B cell (primary cell): ENCODE results near the gene FANCD2OS. TPM values are rescaled to one million over a fixed set of nuclear protein-coding genes. Genes with fewer than 3 reads are reported as not detected.

Experiments used
- ATAC-seq: fragments of 200-7000 bp; cut with Tn5 transposase; one replicate; pipeline ENCODE4 v1.10.0; 2021; ENCODE audit warnings: low read depth, mild to moderate bottlenecking, moderate number of reproducible peaks, moderate library complexity
- CTCF ChIA-PET: fragments of 350-600 bp; sonication (Branson Sonifier 250); formaldehyde crosslinking; loops from one replicate; lab custom pipeline; 2021; ENCODE audit warnings: antibody characterized with exemption, inconsistent platforms; lab: Charles Lee
- POLR2A ChIA-PET: fragments of 350-600 bp; sonication (Branson Sonifier 250); formaldehyde crosslinking; loops from one replicate; lab custom pipeline; 2021; ENCODE audit warnings: antibody characterized with exemption; lab: Charles Lee
- DNase-seq: peaks from one replicate; pipeline ENCODE4 v3.0.0; 2013
- H2AFZ ChIP-seq: 2 replicates; pipeline ENCODE4 v1.6.1; 2012; ENCODE audit warnings: mild to moderate bottlenecking, low read depth, low read length; ENCODE audit not compliant: insufficient read depth, poor library complexity, severe bottlenecking
- H3K27ac ChIP-seq, 2 donors: 1 replicate in 1 of 2; 2 replicates in 1 of 2; pipeline ENCODE4 v1.5.1; 2012 to 2013; ENCODE audit warnings: low read length in 2 of 2, mild to moderate bottlenecking in 2 of 2, moderate library complexity in 1 of 2
- H3K27me3 ChIP-seq, 4 experiments: fragments of 200-600 bp in 1 of 4; sonication (generic) in 1 of 4; replicated peaks in 1 of 4; 1 replicate in 2 of 4; 2 replicates in 2 of 4; pipeline versions ENCODE4 v1.6.1 to v1.7.0; 2013 to 2016; ENCODE audit warnings: low read length in 3 of 4, mild to moderate bottlenecking in 2 of 4, mixed read lengths in 1 of 4, moderate library complexity in 1 of 4; ENCODE audit not compliant: insufficient read depth in 4 of 4, control insufficient read depth in 3 of 4; ENCODE audit errors: control extremely low read depth in 1 of 4
- H3K36me3 ChIP-seq, 2 experiments: replicated peaks in 1 of 2; 1 replicate in 1 of 2; 2 replicates in 1 of 2; pipeline versions ENCODE4 v1.6.1 to v1.7.1; 2013; ENCODE audit warnings: low read length in 1 of 2; ENCODE audit not compliant: insufficient read depth in 2 of 2, control insufficient read depth in 1 of 2; ENCODE audit errors: control extremely low read depth in 1 of 2, extremely low read depth in 1 of 2
- H3K4me1 ChIP-seq, 2 donors: fragments of 200-600 bp in 1 of 2; sonication (generic) in 1 of 2; 1 replicate in 1 of 2; 2 replicates in 1 of 2; pipeline versions ENCODE4 v1.5.1 to v1.6.1; 2013 to 2017; ENCODE audit warnings: low read length in 2 of 2; ENCODE audit not compliant: control insufficient read depth in 2 of 2, insufficient read depth in 2 of 2
- H3K4me2 ChIP-seq: replicated peaks from 2 replicates; pipeline ENCODE3; 2012; ENCODE audit warnings: mild to moderate bottlenecking, low read depth, low read length; ENCODE audit not compliant: poor library complexity, severe bottlenecking
- H3K4me3 ChIP-seq, 5 experiments: fragments of 200-600 bp in 1 of 5; sonication (generic) in 1 of 5; 1 replicate in 3 of 5; 2 replicates in 2 of 5; pipeline versions ENCODE4 v1.5.1 to v1.7.0; 2011 to 2016; ENCODE audit warnings: low read length in 4 of 5, mild to moderate bottlenecking in 4 of 5, low read depth in 2 of 5, control low read depth in 1 of 5, moderate library complexity in 1 of 5; ENCODE audit not compliant: insufficient read depth in 1 of 5; ENCODE audit errors: control extremely low read depth in 1 of 5, extremely low read depth in 1 of 5
- H3K79me2 ChIP-seq: fragments of 200-600 bp; sonication (generic); one replicate; pipeline ENCODE4 v1.6.0; 2016; ENCODE audit warnings: low read length; ENCODE audit not compliant: control insufficient read depth, insufficient read depth
- H3K9ac ChIP-seq: fragments of 200-600 bp; sonication (generic); 2 replicates; pipeline ENCODE4 v1.6.1; 2017; ENCODE audit warnings: mild to moderate bottlenecking, low read length, moderate library complexity
- H3K9me3 ChIP-seq, 3 donors: one replicate each; pipeline versions ENCODE4 v1.6.1 to v1.7.1; 2013; ENCODE audit warnings: low read length in 2 of 3; ENCODE audit not compliant: control insufficient read depth in 2 of 3, insufficient read depth in 1 of 3; ENCODE audit errors: control extremely low read depth in 1 of 3
- H4K20me1 ChIP-seq: 2 replicates; pipeline ENCODE4 v1.6.0; 2012; ENCODE audit warnings: mild to moderate bottlenecking, low read length; ENCODE audit not compliant: insufficient read depth, control insufficient read depth, poor library complexity, severe bottlenecking
- H3K27ac Mint-ChIP-seq: one replicate; pipeline ENCODE4 v1.8.0; 2021; ENCODE audit warnings: mixed read lengths
- H3K27me3 Mint-ChIP-seq: one replicate; pipeline ENCODE4 v1.8.0; 2021; ENCODE audit warnings: mixed read lengths
- H3K4me1 Mint-ChIP-seq: one replicate; pipeline ENCODE4 v1.8.0; 2021; ENCODE audit warnings: mixed read lengths
- H3K4me3 Mint-ChIP-seq: one replicate; pipeline ENCODE4 v1.8.0; 2021; ENCODE audit warnings: mixed read lengths
- H3K9me3 Mint-ChIP-seq: one replicate; pipeline ENCODE4 v1.8.0; 2022; ENCODE audit warnings: mixed read lengths; ENCODE audit not compliant: insufficient read depth
- CTCF ChIP-seq: fragments of 200-600 bp; IDR thresholded peaks from one replicate; pipeline ENCODE4 v1.8.0; 2022; ENCODE audit warnings: antibody characterized with exemption, mild to moderate bottlenecking
- EZH2 ChIP-seq: IDR thresholded peaks from 2 replicates; pipeline ENCODE4 v1.6.1; 2012; ENCODE audit warnings: borderline replicate concordance, low read depth, mild to moderate bottlenecking, moderate library complexity, low read length; ENCODE audit not compliant: insufficient read depth, poor library complexity, severe bottlenecking
- WGBS: methylation state at CpG from one replicate; pipeline ENCODE4 v1.1.5; 2013; ENCODE audit warnings: missing lambda C conversion rate; ENCODE audit not compliant: insufficient coverage; 5-methylcytosine and 5-hydroxymethylcytosine counted together
- intact Hi-C: fragments of 100-400 bp; cut with micrococcal nuclease; formaldehyde crosslinking; loops from one replicate; pipeline ENCODE4 v1.10.0; 2022
- polyA plus RNA-seq: library from polyadenylated mRNA; depleted of rRNA; stranded (reverse); fragments of >200 nt; gene quantifications from 2 replicates; pipeline ENCODE4 v1.2.3, GENCODE V29; 2012
- total RNA-seq, 2 donors: library from RNA; stranded (reverse); fragments of 120-200 nt in 1 of 2; gene quantifications; 1 replicate in 1 of 2; 2 replicates in 1 of 2; pipeline versions ENCODE4 v1.2.3 to v1.2.4, GENCODE V29; 2013 to 2022

Gene FANCD2OS
- total and polyA plus RNA-seq, 2 donors (not counting 1 experiment from before 2014, with no cell fraction given), result not detected

- Mint-ChIP-seq H3K27me3 (no peaks in the 10 kb centered on the region), H3K4me3 (no peak overlapping the region), H3K27ac (peak overlapping the region; percentile 29), H3K4me1 (peaks cover 47% of the 10 kb centered on the region), H3K9me3 (no peaks in the 10 kb centered on the region)
- Histone ChIP-seq H2AFZ (no peak overlapping the region), H3K27me3 (no peaks in the 10 kb centered on the region), H3K27ac (no peak overlapping the region), H3K9me3 (no peaks in the 10 kb centered on the region), H3K36me3 (peaks cover 0 to 17% of the 10 kb centered on the region in 2 experiments), H3K9ac (no peak overlapping the region), H3K4me3 (no peak overlapping the region), H4K20me1 (peaks cover 65% of the 10 kb centered on the region), H3K4me1 (peaks cover 16 to 27% of the 10 kb centered on the region in 2 donors), H3K4me2 (no peak overlapping the region), H3K79me2 (peaks cover 85% of the 10 kb centered on the region)
- no peak for TF ChIP-seq CTCF
- no peak for TF ChIP-seq EZH2
- ATAC-seq (no peak), DNase-seq (no peak)
- WGBS, result no CpG with 5 or more reads among the region's 4 CpGs
- intact Hi-C loops, result loop anchor here (10.0 kb wide), 1 partner anchor 385 kb away; the partner anchor contains the start of gene BRPF1
- ChIA-PET CTCF (no interaction called here), POLR2A (interaction anchor here (0.7 kb wide), 2 partner anchors 10 to 59 kb away, joined by 3 to 4 read pairs; no protein-coding TSS in a partner anchor)
These were observed 11.3 kb upstream of the FANCD2OS start for GRCh38 chr3:10119376-10119775.

GRCh38 chr3:10116928-10117327 lies 8.9 kb upstream of the FANCD2OS start:
- CTCF ChIA-PET, result interaction anchor here (1.4 kb wide), 1 partner anchor 109 kb away, joined by 4 read pairs; no protein-coding TSS in a partner anchor

More at GRCh38 chr3:10116928-10117327, 8.9 kb upstream of the FANCD2OS start:
- Histone ChIP-seq H3K79me2 (peaks cover 63% of the 10 kb centered on the region), H3K4me1 (peaks cover 16 to 27% of the 10 kb centered on the region in 2 donors), H3K4me3 (peak overlapping the region in 1 of 5 experiments; percentile 80), H3K36me3 (peaks cover 0 to 8% of the 10 kb centered on the region in 2 experiments), H3K9ac (peak overlapping the region; percentile 88), H3K27me3 (no peaks in the 10 kb centered on the region), H3K9me3 (no peaks in the 10 kb centered on the region), H4K20me1 (peaks cover 47% of the 10 kb centered on the region), H3K27ac (no peak overlapping the region), H3K4me2 (peak overlapping the region; percentile 92), H2AFZ (no peak overlapping the region)
- TF ChIP-seq EZH2, result no peak
- TF ChIP-seq CTCF, result no peak
- Mint-ChIP-seq H3K4me3 (peak overlapping the region; percentile 94), H3K27ac (peak overlapping the region; percentile 97), H3K9me3 (no peaks in the 10 kb centered on the region), H3K4me1 (peaks cover 40% of the 10 kb centered on the region), H3K27me3 (no peaks in the 10 kb centered on the region)
- ATAC-seq (no peak), DNase-seq (no peak)
- intact Hi-C loops, result loop anchor here (10.0 kb wide), 1 partner anchor 382 kb away; the partner anchor contains the start of gene BRPF1
- POLR2A ChIA-PET, result interaction anchor here (0.7 kb wide), 1 partner anchor 78 kb away, joined by 6 read pairs; no protein-coding TSS in a partner anchor
- WGBS, result 97% methylated on average over 4 of the region's 4 CpGs
